AG10803 (cell line): ENCODE results near the gene CLASP1.
"Not testable (repeated sequence)": the region's sequence is repeated elsewhere in the genome, so short reads cannot be mapped to it uniquely, and the experiment has no call there.

Experiments used
- DNase-seq: peaks from one replicate; pipeline ENCODE4 v3.0.0; 2010; ENCODE audit warnings: low read depth
- H3K4me3 ChIP-seq: 2 replicates; pipeline ENCODE4 v1.5.1; 2011; ENCODE audit warnings: mild to moderate bottlenecking, low read length, control low read depth
- TF ChIP-seq, protein P1 (sequence below): conservative IDR thresholded peaks from 2 replicates; pipeline ENCODE4 v1.5.1; 2011; ENCODE audit warnings: mild to moderate bottlenecking, low read length, control low read depth, inconsistent platforms

Gene CLASP1

DNA sequence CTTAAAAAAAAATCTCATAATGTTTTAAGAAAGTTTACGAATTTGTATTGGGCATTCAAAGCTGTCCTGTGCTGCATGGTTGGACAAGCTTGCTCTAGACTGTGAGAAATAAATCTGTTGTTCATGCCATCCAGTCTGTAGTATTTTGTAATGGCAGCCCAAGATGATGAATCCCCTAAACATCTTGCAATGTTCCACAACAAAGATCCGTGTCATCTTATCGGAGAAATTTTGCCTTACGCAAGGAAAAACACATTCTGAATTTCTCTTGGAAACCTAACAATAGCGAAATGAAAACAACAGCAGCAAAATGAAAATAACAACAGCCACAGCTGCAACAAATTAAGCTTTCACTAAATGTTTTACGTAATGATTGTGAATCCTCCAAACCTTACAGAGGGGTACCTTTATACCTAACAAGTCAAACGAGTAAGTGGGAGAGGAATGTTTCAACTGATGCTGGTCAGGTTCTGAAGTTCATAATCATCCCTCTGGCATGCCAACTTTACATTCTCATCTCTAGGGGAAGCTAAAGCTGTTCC lies 194.6 kb downstream of the CLASP1 start:
- H3K4me3 ChIP-seq: no peak overlapping the region
- peak; percentile 84 for DNase-seq
- TF ChIP-seq, protein P1, sequence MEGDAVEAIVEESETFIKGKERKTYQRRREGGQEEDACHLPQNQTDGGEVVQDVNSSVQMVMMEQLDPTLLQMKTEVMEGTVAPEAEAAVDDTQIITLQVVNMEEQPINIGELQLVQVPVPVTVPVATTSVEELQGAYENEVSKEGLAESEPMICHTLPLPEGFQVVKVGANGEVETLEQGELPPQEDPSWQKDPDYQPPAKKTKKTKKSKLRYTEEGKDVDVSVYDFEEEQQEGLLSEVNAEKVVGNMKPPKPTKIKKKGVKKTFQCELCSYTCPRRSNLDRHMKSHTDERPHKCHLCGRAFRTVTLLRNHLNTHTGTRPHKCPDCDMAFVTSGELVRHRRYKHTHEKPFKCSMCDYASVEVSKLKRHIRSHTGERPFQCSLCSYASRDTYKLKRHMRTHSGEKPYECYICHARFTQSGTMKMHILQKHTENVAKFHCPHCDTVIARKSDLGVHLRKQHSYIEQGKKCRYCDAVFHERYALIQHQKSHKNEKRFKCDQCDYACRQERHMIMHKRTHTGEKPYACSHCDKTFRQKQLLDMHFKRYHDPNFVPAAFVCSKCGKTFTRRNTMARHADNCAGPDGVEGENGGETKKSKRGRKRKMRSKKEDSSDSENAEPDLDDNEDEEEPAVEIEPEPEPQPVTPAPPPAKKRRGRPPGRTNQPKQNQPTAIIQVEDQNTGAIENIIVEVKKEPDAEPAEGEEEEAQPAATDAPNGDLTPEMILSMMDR: no peak

DNA sequence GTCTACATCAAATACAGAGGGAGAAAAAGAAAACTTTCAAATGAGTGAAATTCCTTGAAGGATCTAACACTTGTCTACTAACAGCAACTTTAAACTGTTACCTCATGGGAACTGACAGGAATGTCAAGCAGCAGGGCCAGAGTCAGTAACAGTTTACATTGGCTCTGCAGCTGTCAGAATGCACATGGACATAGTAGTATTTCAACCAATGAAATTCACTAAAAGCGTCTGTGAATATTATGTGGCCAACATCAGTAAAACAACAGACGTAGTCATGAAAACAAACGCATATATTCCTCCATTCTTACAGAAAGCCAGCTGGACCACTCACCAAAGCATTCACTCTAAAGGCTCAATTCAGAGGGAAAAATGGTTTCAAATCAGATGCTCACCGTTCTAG lies 197.9 kb downstream of the CLASP1 start:
- TF ChIP-seq, protein P1: no peak
- DNase-seq: no peak
- no peak overlapping the region for H3K4me3 ChIP-seq

DNA sequence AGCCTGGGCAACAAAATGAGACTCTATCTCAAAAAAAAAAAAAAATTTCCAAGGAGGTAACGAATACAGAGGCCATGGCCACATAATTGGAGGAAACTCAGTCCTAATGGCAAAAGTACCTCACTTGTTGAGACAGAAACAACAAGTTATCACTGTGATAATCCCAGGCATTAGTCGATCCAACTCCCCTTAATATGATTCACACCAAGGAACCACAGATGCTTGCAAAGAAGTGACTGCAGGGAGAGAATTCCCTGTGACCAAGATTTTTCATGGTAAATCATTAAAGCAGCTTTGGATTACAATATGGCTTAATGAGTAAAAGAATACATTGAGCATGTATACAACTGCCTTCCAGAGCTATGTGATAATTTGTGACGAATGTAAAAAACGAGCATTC lies 199.0 kb downstream of the CLASP1 start:
- TF ChIP-seq, protein P1: no peak
- no peak for DNase-seq
- no peak overlapping the region for H3K4me3 ChIP-seq

DNA sequence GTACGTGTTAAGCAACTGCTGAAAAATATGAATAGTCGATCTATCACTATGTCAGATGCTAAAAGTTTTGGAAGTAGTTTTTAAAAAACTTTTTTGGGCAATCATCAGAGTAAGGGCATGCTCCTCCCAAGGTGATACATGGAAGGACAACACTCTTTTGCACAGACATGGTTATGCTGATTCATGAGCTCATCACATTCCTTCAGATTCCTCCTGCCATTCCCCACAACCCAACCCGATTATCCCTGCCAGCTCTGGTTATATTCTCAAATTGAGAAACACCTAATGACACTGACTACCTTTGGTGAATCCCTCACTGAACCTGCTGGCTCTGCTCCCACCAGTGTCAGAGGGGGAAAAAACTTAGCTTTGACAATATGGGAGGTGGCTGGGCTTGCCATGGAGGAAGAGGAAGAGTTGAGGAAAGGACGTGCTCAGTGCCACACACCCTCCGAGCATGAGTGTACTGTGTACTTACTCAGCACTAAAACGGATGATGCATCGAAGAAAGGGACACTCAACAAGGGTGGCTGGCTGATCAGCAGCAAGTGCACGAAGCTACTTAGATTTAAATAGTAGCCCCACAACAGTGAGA lies 202.5 kb downstream of the CLASP1 start:
- TF ChIP-seq, protein P1: no peak
- H3K4me3 ChIP-seq: no peak overlapping the region
- no peak for DNase-seq

DNA sequence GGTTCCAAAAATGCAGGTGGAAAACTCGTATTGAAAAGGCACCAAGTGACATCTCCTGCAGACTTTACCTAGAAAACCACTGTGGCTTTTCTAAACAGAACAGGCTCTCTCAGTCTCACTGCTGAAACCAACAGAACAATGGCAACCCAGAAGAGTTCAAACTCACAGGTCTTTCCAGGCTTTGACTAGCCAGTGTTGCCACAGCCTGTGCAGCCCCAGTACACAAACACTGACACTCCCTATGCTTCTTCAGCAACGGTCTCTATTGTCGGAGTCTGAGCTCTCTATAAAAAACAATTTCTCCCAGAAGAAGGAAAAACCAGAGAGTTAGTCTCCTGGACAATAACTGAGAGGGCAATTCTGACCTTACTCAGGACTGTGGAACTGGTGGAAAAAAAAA lies 206.4 kb downstream of the CLASP1 start:
- H3K4me3 ChIP-seq: no peak overlapping the region
- TF ChIP-seq, protein P1: no peak
- DNase-seq: no peak

DNA sequence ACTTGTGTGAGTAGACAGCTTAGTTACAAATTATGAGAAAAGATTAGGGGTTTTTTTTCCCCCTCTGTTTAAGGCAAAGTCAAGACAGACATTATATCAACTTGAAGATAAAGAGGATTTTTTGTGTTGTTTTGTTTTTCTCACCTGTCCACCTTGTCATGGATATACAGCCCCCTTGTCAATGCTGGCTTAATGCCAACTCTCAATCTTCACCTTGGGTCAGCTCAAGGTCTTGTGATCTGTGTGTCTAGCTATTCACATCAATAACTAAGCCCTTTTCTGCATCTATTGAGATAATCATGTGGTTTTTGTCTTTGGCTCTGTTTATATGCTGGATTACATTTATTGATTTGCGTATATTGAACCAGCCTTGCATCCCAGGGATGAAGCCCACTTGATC lies 211.0 kb downstream of the CLASP1 start:
- DNase-seq, H3K4me3 ChIP-seq: not testable (repeated sequence)

DNA sequence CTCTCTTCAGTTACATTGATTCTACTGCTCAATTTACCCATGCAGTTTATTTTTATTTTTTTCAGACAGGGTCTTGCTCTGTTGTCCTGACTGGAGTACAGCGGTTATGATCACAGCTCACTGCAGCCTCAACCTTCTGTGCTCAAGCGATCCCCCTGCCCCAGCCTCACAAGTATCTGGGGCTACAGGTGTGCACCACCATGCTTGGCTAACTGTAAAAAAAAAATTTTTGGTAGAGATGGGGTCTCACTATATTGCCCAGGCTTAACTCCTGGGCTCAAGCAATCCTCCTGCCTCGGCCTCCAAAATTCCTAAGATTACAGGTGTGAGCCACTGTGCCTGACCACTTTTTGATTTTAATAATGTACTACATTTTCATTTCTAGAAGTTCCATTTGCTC lies 212.3 kb downstream of the CLASP1 start:
- TF ChIP-seq, protein P1: no peak

DNA sequence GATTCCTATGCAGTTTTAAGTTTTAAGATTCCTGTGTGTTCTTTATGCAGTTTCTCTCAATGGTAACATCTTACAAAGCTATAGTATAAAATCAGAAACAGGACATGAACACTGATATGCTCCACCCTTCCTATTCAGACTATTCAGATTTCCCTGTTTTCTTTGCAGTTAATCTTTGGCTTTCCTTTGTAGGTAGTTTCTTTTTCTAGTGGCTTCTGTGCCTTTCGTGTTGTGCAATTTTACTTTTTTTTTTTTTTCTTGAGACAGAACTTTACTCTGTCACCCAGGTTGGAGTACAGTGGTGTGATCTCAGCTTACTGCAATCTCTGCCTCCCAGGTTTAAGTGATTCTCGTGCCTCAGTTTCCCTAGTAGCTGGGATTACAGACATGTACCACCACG lies 213.5 kb downstream of the CLASP1 start:
- no peak overlapping the region for H3K4me3 ChIP-seq
- DNase-seq: no peak
- TF ChIP-seq, protein P1: no peak

More for the DNA sequence above, 212.3 kb downstream of the CLASP1 start:
- no peak overlapping the region for H3K4me3 ChIP-seq
- no peak for DNase-seq
